MM.1S (cell line): ENCODE results near the gene CROT.

Source experiments
- DNase-seq: peaks from one replicate; pipeline ENCODE4 v3.0.0-alpha.2; 2015
- H2AFZ ChIP-seq: fragments of 300-600 bp; sonication (generic); 2 replicates; pipeline ENCODE4 v1.6.0; 2016; ENCODE audit warnings: antibody characterized with exemption, low read length
- H3F3A ChIP-seq: fragments of 300-600 bp; sonication (generic); 2 replicates; pipeline ENCODE4 v1.6.1; 2016; ENCODE audit warnings: mild to moderate bottlenecking, antibody characterized with exemption, low read length, moderate library complexity, mixed read lengths; ENCODE audit not compliant: insufficient read depth
- H3K27ac ChIP-seq: fragments of 300-600 bp; sonication (generic); 2 replicates; pipeline ENCODE4 v1.5.1; 2016; ENCODE audit warnings: mild to moderate bottlenecking, low read length
- H3K27me3 ChIP-seq: fragments of 300-600 bp; sonication (generic); replicated peaks from 2 replicates; pipeline ENCODE4 v1.6.0; 2016; ENCODE audit warnings: low read length; ENCODE audit not compliant: insufficient read depth
- H3K36me3 ChIP-seq: fragments of 300-600 bp; sonication (generic); replicated peaks from 2 replicates; pipeline ENCODE4 v1.6.1; 2016; ENCODE audit warnings: mild to moderate bottlenecking, low read length, mixed read lengths; ENCODE audit not compliant: insufficient read depth
- H3K4me1 ChIP-seq: fragments of 300-600 bp; sonication (generic); 2 replicates; pipeline ENCODE4 v1.6.1; 2016; ENCODE audit warnings: low read length, mixed read lengths
- H3K4me2 ChIP-seq: fragments of 300-600 bp; sonication (generic); 2 replicates; pipeline ENCODE4 v1.6.0; 2016; ENCODE audit warnings: low read depth, low read length
- H3K4me3 ChIP-seq: fragments of 300-600 bp; sonication (generic); 2 replicates; pipeline ENCODE4 v1.5.1; 2016; ENCODE audit warnings: low read length, mixed read lengths
- H3K79me2 ChIP-seq: fragments of 300-600 bp; sonication (generic); 2 replicates; pipeline ENCODE4 v1.6.1; 2016; ENCODE audit warnings: mixed run types, low read length, mixed read lengths
- H3K9ac ChIP-seq: fragments of 300-600 bp; sonication (generic); 2 replicates; pipeline ENCODE4 v1.6.1; 2016; ENCODE audit warnings: low read length, mixed read lengths
- H3K9me2 ChIP-seq: fragments of 300-600 bp; sonication (generic); replicated peaks from 2 replicates; pipeline ENCODE4 v1.6.1; 2016; ENCODE audit warnings: mild to moderate bottlenecking, low read length, mixed read lengths; ENCODE audit not compliant: insufficient read depth
- H3K9me3 ChIP-seq: fragments of 300-600 bp; sonication (generic); replicated peaks from 2 replicates; pipeline ENCODE4 v1.6.1; 2016; ENCODE audit warnings: mild to moderate bottlenecking, low read length, mixed read lengths; ENCODE audit not compliant: insufficient read depth
- H4K20me1 ChIP-seq: fragments of 300-600 bp; sonication (generic); 2 replicates; pipeline ENCODE4 v1.6.1; 2016; ENCODE audit warnings: mild to moderate bottlenecking, low read length, moderate library complexity, mixed read lengths; ENCODE audit not compliant: insufficient read depth
- CTCF ChIP-seq: fragments of 300-600 bp; sonication (generic); IDR thresholded peaks from 2 replicates; pipeline ENCODE4 v1.5.1; 2016; ENCODE audit warnings: antibody characterized with exemption, low read length, mixed read lengths
- EZH2 ChIP-seq: fragments of 300-600 bp; sonication (generic); optimal IDR thresholded peaks from 2 replicates; pipeline ENCODE3; 2017; ENCODE audit warnings: low read depth, mild to moderate bottlenecking, antibody characterized with exemption, low read length, mixed read lengths
- EZH2phosphoT487 ChIP-seq: fragments of 300-600 bp; sonication (generic); IDR thresholded peaks from 2 replicates; pipeline ENCODE4 v1.6.1; 2018; ENCODE audit warnings: antibody characterized with exemption, low read length

The CROT gene

GRCh38 chr7:87341441-87341840, 4.0 kb upstream of the CROT start:
- no peak overlapping the region for H2AFZ ChIP-seq
- H3K27me3 ChIP-seq = no peaks in the 10 kb centered on the region
- H3K9ac ChIP-seq = no peak overlapping the region
- peak overlapping the region; percentile 48 for H3K4me2 ChIP-seq
- H3K4me3 ChIP-seq = no peak overlapping the region
- H3K79me2 ChIP-seq = no peaks in the 10 kb centered on the region
- H3K4me1 ChIP-seq = peaks cover 29% of the 10 kb centered on the region
- H3K9me3 ChIP-seq = no peaks in the 10 kb centered on the region
- TF ChIP-seq EZH2phosphoT487 = no peak
- no peak for TF ChIP-seq EZH2
- no peak for TF ChIP-seq CTCF
- H4K20me1 ChIP-seq = no peaks in the 10 kb centered on the region
- no peaks in the 10 kb centered on the region for H3K36me3 ChIP-seq
- DNase-seq = peak; percentile 76
- peak overlapping the region; percentile 35; the same call in 1 of the 2 replicates for H3K27ac ChIP-seq
- H3F3A ChIP-seq = peaks cover 13% of the 10 kb centered on the region
- H3K9me2 ChIP-seq = no peaks in the 10 kb centered on the region

- peaks cover 30% of the 10 kb centered on the region for H3K4me1 ChIP-seq
- no peak overlapping the region for H3K9ac ChIP-seq
- H3K4me3 ChIP-seq = no peak overlapping the region
- H4K20me1 ChIP-seq = no peaks in the 10 kb centered on the region
- H3K27me3 ChIP-seq = no peaks in the 10 kb centered on the region
- no peak overlapping the region for H2AFZ ChIP-seq
- H3K27ac ChIP-seq = no peak overlapping the region
- H3K9me2 ChIP-seq = no peaks in the 10 kb centered on the region
- no peaks in the 10 kb centered on the region for H3K36me3 ChIP-seq
- peaks cover 13% of the 10 kb centered on the region for H3F3A ChIP-seq
- H3K9me3 ChIP-seq = no peaks in the 10 kb centered on the region
- TF ChIP-seq EZH2phosphoT487 = no peak
- no peak for TF ChIP-seq CTCF
- no peak for TF ChIP-seq EZH2
- DNase-seq = no peak
- H3K79me2 ChIP-seq = no peaks in the 10 kb centered on the region
- peak overlapping the region; percentile 48; the same call in 1 of the 2 replicates for H3K4me2 ChIP-seq
Measured at GRCh38 chr7:87342231-87342630, 3.2 kb upstream of the CROT start.

DNA sequence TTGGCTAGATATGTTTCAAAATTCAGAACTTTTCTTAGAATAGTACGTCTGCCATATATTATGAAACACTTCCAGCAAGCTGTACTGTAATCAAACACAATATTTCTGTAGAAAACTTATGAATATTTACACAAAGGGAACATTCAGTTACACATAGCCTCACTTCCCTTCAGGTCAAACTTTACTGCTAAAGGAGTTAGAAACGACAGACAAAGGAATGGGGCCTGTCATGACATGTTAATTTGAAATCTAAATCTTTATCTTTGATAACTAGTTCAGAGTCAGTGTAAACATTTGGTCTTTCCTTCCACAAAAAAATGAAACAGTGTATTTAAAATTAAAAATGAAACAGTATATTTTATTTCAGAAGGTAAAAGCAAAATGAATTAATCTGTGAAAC, 1.0 kb upstream of the CROT start:
- Histone ChIP-seq H3K27ac (peak overlapping the region; percentile 69; the same call in 1 of the 2 replicates), H3K9ac (peak overlapping the region; percentile 67; the same call in 1 of the 2 replicates)

More for the DNA sequence above, 1.0 kb upstream of the CROT start:
- DNase-seq = peak; percentile 24
- no peaks in the 10 kb centered on the region for H4K20me1 ChIP-seq
- no peaks in the 10 kb centered on the region for H3K79me2 ChIP-seq
- TF ChIP-seq EZH2 (no peak), EZH2phosphoT487 (no peak), CTCF (no peak)
- H3K9me2 ChIP-seq = no peaks in the 10 kb centered on the region
- H3K27me3 ChIP-seq = no peaks in the 10 kb centered on the region
- peak overlapping the region; percentile 99 for H3K4me2 ChIP-seq
- H3K4me3 ChIP-seq = peak overlapping the region; percentile 80
- peaks cover 30% of the 10 kb centered on the region for H3K4me1 ChIP-seq
- H2AFZ ChIP-seq = peak overlapping the region; percentile 99
- H3F3A ChIP-seq = peaks cover 13% of the 10 kb centered on the region
- no peaks in the 10 kb centered on the region for H3K9me3 ChIP-seq
- no peaks in the 10 kb centered on the region for H3K36me3 ChIP-seq
